GM12878 (cell line): ENCODE measurements around the gene PDE11A. TPM values are rescaled to one million over a fixed set of nuclear protein-coding genes. Genes with fewer than 3 reads are reported as not detected.

Experiments
- ATAC-seq: fragments of 200-7000 bp; cut with Tn5 transposase; 3 replicates; pipeline ENCODE4 v1.9.1; 2020; ENCODE audit warnings: mild to moderate bottlenecking, moderate library complexity
- BruUV-seq: library from RNA; stranded (reverse); fragments of 400-500 nt; replicated peaks from 2 replicates; lab custom pipeline; 2021; lab: Mats Ljungman, UMichigan
- CTCF ChIA-PET: fragments of 300-600 bp; sonication (Branson Sonifier 250); formaldehyde crosslinking; extraction: SDS; loops from one replicate; lab custom pipeline; 2021; ENCODE audit warnings: inconsistent platforms; lab: Yijun Ruan, JAX
- POLR2A ChIA-PET: fragments of 350-600 bp; formaldehyde crosslinking; extraction: SDS; loops from one replicate; lab custom pipeline; 2021; ENCODE audit warnings: inconsistent platforms; lab: Charles Lee
- RAD21 ChIA-PET: fragments of 300-600 bp; sonication (Branson Sonifier 250); formaldehyde crosslinking; loops from one replicate; lab custom pipeline; 2023; ENCODE audit warnings: antibody characterized with exemption; ENCODE audit not compliant: unreplicated experiment; lab: Charles Lee
- SMC1A ChIA-PET: fragments of 300-600 bp; sonication (Branson Sonifier 250); formaldehyde crosslinking; loops from one replicate; lab custom pipeline; 2023; ENCODE audit not compliant: unreplicated experiment, uncharacterized antibody; lab: Charles Lee
- DNase-seq: peaks from one replicate; pipeline ENCODE4 v3.0.0-alpha.2; 2011; ENCODE audit warnings: low read depth, low spot score
- FAIRE-seq: peaks from 3 replicates; lab custom pipeline; 2011; peaks lifted over from hg19 to GRCh38; lab: Jason Lieb, UNC
- H2AFZ ChIP-seq: 2 replicates; pipeline ENCODE4 v1.6.0; 2011; ENCODE audit warnings: low read depth, low read length, control low read depth; ENCODE audit not compliant: control insufficient read depth
- H3K27ac ChIP-seq: 2 replicates; pipeline ENCODE4 v1.5.1; 2011; ENCODE audit warnings: control low read depth; ENCODE audit not compliant: control insufficient read depth, insufficient read depth
- H3K27me3 ChIP-seq, 2 experiments: replicated peaks in 1 of 2; 2 replicates each; pipeline versions ENCODE4 v1.6.0 to v1.6.1; 2011; ENCODE audit warnings: low read length in 1 of 2; ENCODE audit not compliant: control insufficient read depth in 2 of 2, insufficient read depth in 2 of 2
- H3K36me3 ChIP-seq, 2 experiments: 2 replicates each; pipeline ENCODE4 v1.5.1; 2011; ENCODE audit warnings: low read length in 1 of 2; ENCODE audit not compliant: control insufficient read depth in 2 of 2, insufficient read depth in 2 of 2
- H3K4me1 ChIP-seq: 2 replicates; pipeline ENCODE4 v1.6.1; 2011; ENCODE audit warnings: mild to moderate bottlenecking, low read length, moderate library complexity, mixed read lengths; ENCODE audit not compliant: control insufficient read depth, insufficient read depth
- H3K4me2 ChIP-seq: 2 replicates; pipeline ENCODE4 v1.6.0; 2011; ENCODE audit warnings: control low read depth; ENCODE audit not compliant: control insufficient read depth, insufficient read depth
- H3K4me3 ChIP-seq: fragments of 200-600 bp; sonication (generic); 2 replicates; pipeline ENCODE4 v1.5.1; 2016
- H3K79me2 ChIP-seq: 2 replicates; pipeline ENCODE4 v1.6.0; 2011; ENCODE audit warnings: low read length; ENCODE audit not compliant: control insufficient read depth, insufficient read depth
- H3K9ac ChIP-seq: 2 replicates; pipeline ENCODE4 v1.8.0; 2011; ENCODE audit warnings: low read length, control low read depth, mixed read lengths; ENCODE audit not compliant: control insufficient read depth, insufficient read depth
- H3K9me3 ChIP-seq: replicated peaks from 3 replicates; pipeline ENCODE4 v1.5.1; 2011; ENCODE audit warnings: mild to moderate bottlenecking, low read length; ENCODE audit not compliant: control insufficient read depth, insufficient read depth
- H4K20me1 ChIP-seq: 2 replicates; pipeline ENCODE4 v1.6.0; 2011; ENCODE audit not compliant: control insufficient read depth, insufficient read depth
- CHD4 ChIP-seq: fragments of 200-600 bp; sonication (generic); IDR thresholded peaks from 2 replicates; pipeline ENCODE4 v1.6.1; 2016; ENCODE audit warnings: mild to moderate bottlenecking
- SMC3 ChIP-seq: IDR thresholded peaks from 2 replicates; pipeline ENCODE4 v1.6.1; 2011; ENCODE audit warnings: low read length, improper control_type of control experiment, borderline replicate concordance
- SREBF1 ChIP-seq: IDR thresholded peaks from 2 replicates; pipeline ENCODE4 v1.6.1; 2012; ENCODE audit warnings: mild to moderate bottlenecking, low read length
- TCF7 ChIP-seq: IDR thresholded peaks from 2 replicates; pipeline ENCODE4 v1.6.1; 2014; ENCODE audit warnings: antibody characterized with exemption, borderline replicate concordance
- WGBS: methylation state at CpG from one replicate; pipeline ENCODE4 v1.1.6; 2016; ENCODE audit warnings: low lambda C conversion rate; ENCODE audit not compliant: insufficient replicate concordance, insufficient coverage; ENCODE audit errors: missing lambda C conversion rate; 5-methylcytosine and 5-hydroxymethylcytosine counted together
- in situ Hi-C: fragments of 300-500 bp; cut with MboI; formaldehyde crosslinking; loops from 9 replicates; pipeline ENCODE4 v1.14.3; 2018; ENCODE audit warnings: mixed read lengths
- intact Hi-C: fragments of 100-400 bp; cut with micrococcal nuclease; formaldehyde crosslinking; loops from one replicate; pipeline ENCODE4 v1.14.2; 2022; ENCODE audit not compliant: unreplicated experiment
- polyA plus RNA-seq, 11 experiments: library from polyadenylated mRNA; depleted of rRNA in 4 of 11; unstranded in 6 of 11; stranded (reverse) in 5 of 11; fragments of >200 nt; fragmentation: Nextera tagmentation in 4 of 11; fragmentation: Illumina TruSeq in 1 of 11; extraction: Ambion mirVana in 4 of 11; extraction: Trizol in 1 of 11; gene quantifications; 1 replicate in 1 of 11; 2 replicates in 10 of 11; pipeline versions ENCODE4 v1.2.1 to v1.2.3, GENCODE V29; 2011 to 2016; ENCODE audit warnings: inconsistent platforms in 2 of 11, missing spikeins in 2 of 11, low read depth in 1 of 11
- total RNA-seq, 4 experiments: library from RNA; depleted of rRNA in 3 of 4; stranded (reverse); fragments of >200 nt in 3 of 4; fragmentation: Illumina TruSeq in 1 of 4; extraction: Trizol in 1 of 4; gene quantifications; 2 replicates each; pipeline versions ENCODE4 v1.2.1 to v1.2.3, GENCODE V29; 2013 to 2021
- TF ChIP-seq, protein P1 (sequence below): IDR thresholded peaks from 2 replicates; pipeline ENCODE4 v1.6.1; 2012; ENCODE audit warnings: low read depth, low read length, improper control_type of control experiment
- TF ChIP-seq, protein P2 (sequence below): fragments of 450-650 bp; IDR thresholded peaks from 2 replicates; pipeline ENCODE4 v1.6.1; 2018; ENCODE audit warnings: borderline replicate concordance, mild to moderate bottlenecking; ENCODE audit not compliant: partially characterized antibody
- TF ChIP-seq, protein P3 (sequence below): fragments of 450-650 bp; formaldehyde crosslinking; IDR thresholded peaks from 2 replicates; pipeline ENCODE4 v1.4.0; 2020; ENCODE audit warnings: mild to moderate bottlenecking, moderate library complexity

Gene PDE11A
- total and polyA plus RNA-seq, 10 of the 15 experiments (the other 5 are each of a cell fraction or from before 2014, with no cell fraction given): 0.01 to 0.17 (median 0.06) TPM; not detected in 5

DNA sequence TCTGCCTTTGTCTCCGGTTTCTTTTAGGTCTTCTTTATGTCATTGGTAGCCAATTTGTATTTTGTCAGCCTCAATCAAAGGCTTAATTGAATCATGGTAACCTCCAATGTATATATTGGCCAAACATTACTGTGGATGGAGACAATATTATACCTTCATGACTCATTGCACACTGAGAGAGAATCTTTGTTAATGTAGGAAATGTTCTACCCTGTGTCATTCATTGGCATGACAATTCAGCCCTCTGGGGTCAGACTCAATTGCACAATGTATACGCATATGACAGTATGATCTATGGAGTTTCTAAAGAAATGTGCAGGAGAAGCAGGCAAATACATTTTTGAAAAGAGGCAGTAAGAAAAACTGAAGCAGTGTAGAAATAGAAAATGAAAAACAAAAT is 162.6 kb downstream of the PDE11A start:
- H4K20me1 ChIP-seq: no peaks in the 10 kb centered on the region
- no peaks in the 10 kb centered on the region for H3K4me1 ChIP-seq
- FAIRE-seq (no peak), ATAC-seq (no peak), DNase-seq (no peak)
- POLR2A ChIA-PET: no interaction called here
- H3K9ac ChIP-seq: no peak overlapping the region
- no peak overlapping the region for H3K4me2 ChIP-seq
- H3K27ac ChIP-seq: no peak overlapping the region
- in situ Hi-C loops: no loop called here
- TF ChIP-seq, protein P1, sequence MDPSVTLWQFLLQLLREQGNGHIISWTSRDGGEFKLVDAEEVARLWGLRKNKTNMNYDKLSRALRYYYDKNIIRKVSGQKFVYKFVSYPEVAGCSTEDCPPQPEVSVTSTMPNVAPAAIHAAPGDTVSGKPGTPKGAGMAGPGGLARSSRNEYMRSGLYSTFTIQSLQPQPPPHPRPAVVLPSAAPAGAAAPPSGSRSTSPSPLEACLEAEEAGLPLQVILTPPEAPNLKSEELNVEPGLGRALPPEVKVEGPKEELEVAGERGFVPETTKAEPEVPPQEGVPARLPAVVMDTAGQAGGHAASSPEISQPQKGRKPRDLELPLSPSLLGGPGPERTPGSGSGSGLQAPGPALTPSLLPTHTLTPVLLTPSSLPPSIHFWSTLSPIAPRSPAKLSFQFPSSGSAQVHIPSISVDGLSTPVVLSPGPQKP: no peak
- TF ChIP-seq, protein P2, sequence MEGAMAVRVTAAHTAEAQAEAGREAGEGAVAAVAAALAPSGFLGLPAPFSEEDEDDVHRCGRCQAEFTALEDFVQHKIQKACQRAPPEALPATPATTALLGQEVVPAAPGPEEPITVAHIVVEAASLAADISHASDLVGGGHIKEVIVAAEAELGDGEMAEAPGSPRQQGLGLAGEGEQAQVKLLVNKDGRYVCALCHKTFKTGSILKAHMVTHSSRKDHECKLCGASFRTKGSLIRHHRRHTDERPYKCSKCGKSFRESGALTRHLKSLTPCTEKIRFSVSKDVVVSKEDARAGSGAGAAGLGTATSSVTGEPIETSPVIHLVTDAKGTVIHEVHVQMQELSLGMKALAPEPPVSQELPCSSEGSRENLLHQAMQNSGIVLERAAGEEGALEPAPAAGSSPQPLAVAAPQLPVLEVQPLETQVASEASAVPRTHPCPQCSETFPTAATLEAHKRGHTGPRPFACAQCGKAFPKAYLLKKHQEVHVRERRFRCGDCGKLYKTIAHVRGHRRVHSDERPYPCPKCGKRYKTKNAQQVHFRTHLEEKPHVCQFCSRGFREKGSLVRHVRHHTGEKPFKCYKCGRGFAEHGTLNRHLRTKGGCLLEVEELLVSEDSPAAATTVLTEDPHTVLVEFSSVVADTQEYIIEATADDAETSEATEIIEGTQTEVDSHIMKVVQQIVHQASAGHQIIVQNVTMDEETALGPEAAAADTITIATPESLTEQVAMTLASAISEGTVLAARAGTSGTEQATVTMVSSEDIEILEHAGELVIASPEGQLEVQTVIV: no peak
- TF ChIP-seq, all 136 proteins: peak for 0
- no peaks in the 10 kb centered on the region for H3K9me3 ChIP-seq
- WGBS: 63% methylated on average over 2 of the region's 2 CpGs
- H3K36me3 ChIP-seq: no peaks in the 10 kb centered on the region
- CTCF ChIA-PET: no interaction called here
- BruUV-seq: no TSS peak
- H3K79me2 ChIP-seq: no peaks in the 10 kb centered on the region
- no peak overlapping the region for H2AFZ ChIP-seq
- H3K4me3 ChIP-seq: no peak overlapping the region
- H3K27me3 ChIP-seq: no peaks in the 10 kb centered on the region
- intact Hi-C loops: no loop called here
- RAD21 ChIA-PET: no interaction called here
- SMC1A ChIA-PET: no interaction called here

DNA sequence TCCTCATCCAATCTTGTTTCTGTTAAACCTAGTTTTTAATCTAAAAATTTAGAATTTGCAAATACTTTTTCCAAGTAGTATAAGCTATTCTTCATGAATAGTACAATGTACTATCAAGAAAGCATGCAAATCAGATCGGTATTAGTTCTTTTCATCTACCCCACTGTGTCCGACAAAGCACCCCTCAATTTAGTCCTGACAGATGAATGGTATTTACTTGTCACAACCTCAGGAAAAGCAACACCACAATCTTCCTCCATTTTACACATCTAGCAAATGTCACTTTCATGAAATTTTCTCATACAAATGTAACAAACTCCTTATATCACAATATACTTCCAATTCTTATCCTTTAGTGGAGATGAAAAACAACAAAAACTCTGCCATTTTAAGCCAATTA is 163.8 kb downstream of the PDE11A start:
- in situ Hi-C loops: no loop called here
- no peaks in the 10 kb centered on the region for H4K20me1 ChIP-seq
- no peak for ATAC-seq
- H3K27ac ChIP-seq: no peak overlapping the region
- H2AFZ ChIP-seq: no peak overlapping the region
- no peak overlapping the region for H3K4me3 ChIP-seq
- ChIA-PET RAD21 (no interaction called here), SMC1A (interaction anchor here (0.7 kb wide), 1 partner anchor 100 kb away, joined by 3 read pairs; no protein-coding TSS in a partner anchor), CTCF (interaction anchor here (1.2 to 3.5 kb wide), 2 partner anchors 9 to 10 kb away, joined by 4 to 19 read pairs; no protein-coding TSS in a partner anchor)
- no peak overlapping the region for H3K9ac ChIP-seq
- 73% methylated on average over 2 of the region's 2 CpGs for WGBS
- FAIRE-seq: no peak
- no peaks in the 10 kb centered on the region for H3K36me3 ChIP-seq
- intact Hi-C loops: no loop called here
- H3K9me3 ChIP-seq: no peaks in the 10 kb centered on the region
- H3K79me2 ChIP-seq: no peaks in the 10 kb centered on the region
- DNase-seq: no peak
- TF ChIP-seq, protein P3, sequence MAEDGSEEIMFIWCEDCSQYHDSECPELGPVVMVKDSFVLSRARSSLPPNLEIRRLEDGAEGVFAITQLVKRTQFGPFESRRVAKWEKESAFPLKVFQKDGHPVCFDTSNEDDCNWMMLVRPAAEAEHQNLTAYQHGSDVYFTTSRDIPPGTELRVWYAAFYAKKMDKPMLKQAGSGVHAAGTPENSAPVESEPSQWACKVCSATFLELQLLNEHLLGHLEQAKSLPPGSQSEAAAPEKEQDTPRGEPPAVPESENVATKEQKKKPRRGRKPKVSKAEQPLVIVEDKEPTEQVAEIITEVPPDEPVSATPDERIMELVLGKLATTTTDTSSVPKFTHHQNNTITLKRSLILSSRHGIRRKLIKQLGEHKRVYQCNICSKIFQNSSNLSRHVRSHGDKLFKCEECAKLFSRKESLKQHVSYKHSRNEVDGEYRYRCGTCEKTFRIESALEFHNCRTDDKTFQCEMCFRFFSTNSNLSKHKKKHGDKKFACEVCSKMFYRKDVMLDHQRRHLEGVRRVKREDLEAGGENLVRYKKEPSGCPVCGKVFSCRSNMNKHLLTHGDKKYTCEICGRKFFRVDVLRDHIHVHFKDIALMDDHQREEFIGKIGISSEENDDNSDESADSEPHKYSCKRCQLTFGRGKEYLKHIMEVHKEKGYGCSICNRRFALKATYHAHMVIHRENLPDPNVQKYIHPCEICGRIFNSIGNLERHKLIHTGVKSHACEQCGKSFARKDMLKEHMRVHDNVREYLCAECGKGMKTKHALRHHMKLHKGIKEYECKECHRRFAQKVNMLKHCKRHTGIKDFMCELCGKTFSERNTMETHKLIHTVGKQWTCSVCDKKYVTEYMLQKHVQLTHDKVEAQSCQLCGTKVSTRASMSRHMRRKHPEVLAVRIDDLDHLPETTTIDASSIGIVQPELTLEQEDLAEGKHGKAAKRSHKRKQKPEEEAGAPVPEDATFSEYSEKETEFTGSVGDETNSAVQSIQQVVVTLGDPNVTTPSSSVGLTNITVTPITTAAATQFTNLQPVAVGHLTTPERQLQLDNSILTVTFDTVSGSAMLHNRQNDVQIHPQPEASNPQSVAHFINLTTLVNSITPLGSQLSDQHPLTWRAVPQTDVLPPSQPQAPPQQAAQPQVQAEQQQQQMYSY (CRISPR knock-in tag): no peak
- TF ChIP-seq TCF7 (no peak), SMC3 (no peak), SREBF1 (no peak), CHD4 (no peak)
- TF ChIP-seq, all 136 proteins: peak for 0
- H3K4me1 ChIP-seq: no peaks in the 10 kb centered on the region
- H3K4me2 ChIP-seq: no peak overlapping the region
- BruUV-seq: no TSS peak
- POLR2A ChIA-PET: no interaction called here
- no peaks in the 10 kb centered on the region for H3K27me3 ChIP-seq
